Gastroesophageal sphincter (tissue), 3 donors: ENCODE results near the gene FBXL17.

Experiments used
- CTCF ChIP-seq, 4 experiments: fragments of 200-600 bp in 2 of 4; fragments of 450-650 bp in 2 of 4; sonication (generic) in 1 of 4; IDR thresholded peaks; one replicate each; pipeline ENCODE4 v1.5.1; 2017 to 2019; ENCODE audit warnings: antibody characterized with exemption in 4 of 4, mild to moderate bottlenecking in 2 of 4, moderate library complexity in 2 of 4
- EP300 ChIP-seq: sonication (generic); formaldehyde crosslinking; IDR thresholded peaks from one replicate; pipeline ENCODE4 v1.6.1; 2017; ENCODE audit warnings: antibody characterized with exemption, mild to moderate bottlenecking
- POLR2A ChIP-seq, 2 donors: fragments of 450-650 bp; IDR thresholded peaks; one replicate each; pipeline ENCODE4 v1.6.1; 2017; ENCODE audit warnings: antibody characterized with exemption in 2 of 2, mild to moderate bottlenecking in 2 of 2, moderate library complexity in 1 of 2
- POLR2AphosphoS5 ChIP-seq: sonication (generic); formaldehyde crosslinking; IDR thresholded peaks from one replicate; pipeline ENCODE4 v1.6.1; 2017; ENCODE audit warnings: antibody characterized with exemption

GRCh38 chr5:108115673-108116072 is 266.2 kb downstream of the FBXL17 start:
- TF ChIP-seq EP300 (no peak), CTCF (IDR thresholded peaks at IDR 0.05) (no peak), POLR2AphosphoS5 (no peak), POLR2A (IDR thresholded peaks at IDR 0.05) (no peak)
